Body of pancreas (tissue), 4 donors: ENCODE data around the gene DDX1.

Experiments used
- CTCF ChIP-seq, 7 experiments: fragments of 450-650 bp in 4 of 7; fragments of 200-600 bp in 3 of 7; sonication (generic) in 3 of 7; IDR thresholded peaks; one replicate each; pipeline ENCODE4 v1.5.1; 2016 to 2019; ENCODE audit warnings: antibody characterized with exemption in 7 of 7
- POLR2A ChIP-seq, 3 donors: fragments of 450-650 bp; IDR thresholded peaks; one replicate each; pipeline ENCODE4 v1.6.1; 2016; ENCODE audit warnings: antibody characterized with exemption in 3 of 3, mild to moderate bottlenecking in 2 of 3

DNA sequence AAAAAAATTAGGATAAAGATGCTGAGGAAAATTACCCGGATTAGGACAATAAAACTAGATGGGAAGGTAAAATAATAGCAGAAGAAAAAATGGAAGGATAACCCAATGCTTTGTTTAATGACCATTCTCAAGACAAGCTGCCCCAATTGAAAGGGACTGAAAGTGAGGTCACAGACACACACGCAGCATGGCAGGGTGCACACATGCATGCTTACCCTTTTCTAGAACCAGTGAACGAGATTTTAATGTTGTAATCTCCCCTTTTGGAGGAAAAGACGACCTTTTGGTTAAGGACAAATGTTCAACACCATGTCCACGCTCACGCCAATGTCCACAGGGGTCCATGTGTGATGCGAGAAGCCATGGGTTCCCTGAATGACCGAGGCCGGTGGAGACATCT is 70.9 kb downstream of the DDX1 start:
- TF ChIP-seq CTCF (IDR thresholded peaks at IDR 0.05) (no peak), POLR2A (IDR thresholded peaks at IDR 0.05) (no peak)
